Measurements from ENCODE around the gene MC2R. TPM values are rescaled to one million over a fixed set of nuclear protein-coding genes. Genes with fewer than 3 reads are reported as not detected.

The MC2R gene
- total RNA-seq, 1 experiment from 2014 or later = not detected

- Histone ChIP-seq H3K4me3 (replicated peaks in 1 of 2; ENCODE audit: low read depth in 1 of 2, low read length in 2 of 2) (no peak overlapping the region), H4K20me1 (ENCODE audit: insufficient read depth) (no peaks in the 10 kb centered on the region), H3K9ac (ENCODE audit: low read length) (no peak overlapping the region), H3K4me1 (ENCODE audit: control insufficient read depth in 1 of 2, insufficient read depth in 2 of 2, low read length in 2 of 2) (no peaks in the 10 kb centered on the region), H3K4me2 (ENCODE audit: low read length) (no peak overlapping the region), H3K9me3 (ENCODE audit: control insufficient read depth in 1 of 2, insufficient read depth in 1 of 2, low read depth in 1 of 2, low read length in 2 of 2) (no peaks in the 10 kb centered on the region), H3K27me3 (ENCODE audit: insufficient read depth, low read length) (no peaks in the 10 kb centered on the region), H3K36me3 (ENCODE audit: control insufficient read depth in 1 of 2, insufficient read depth in 2 of 2, low read length in 2 of 2) (no peaks in the 10 kb centered on the region), H3K79me2 (ENCODE audit: insufficient read depth, low read length) (no peaks in the 10 kb centered on the region), H3K9me2 (ENCODE audit: insufficient read depth) (no peaks in the 10 kb centered on the region), H3K27ac (ENCODE audit: low read depth, low read length) (no peak overlapping the region), H2AFZ (ENCODE audit: low read depth, low read length, poor library complexity, severe bottlenecking) (no peak overlapping the region)
- DNase-seq (ENCODE audit: low read depth, low spot score) (no peak), ATAC-seq (no peak)
- POLR2A ChIA-PET = no interaction called here
- CTCF ChIA-PET = no interaction called here
- TF ChIP-seq FOSL1 (IDR thresholded peaks at IDR 0.05; ENCODE audit: low read depth) = no peak
- no peak for TF ChIP-seq CTCF (IDR thresholded peaks at IDR 0.05 in 2 of 3, conservative IDR thresholded peaks at IDR 0.05 in 1 of 3; ENCODE audit: borderline replicate concordance in 1 of 3, insufficient read depth in 1 of 3, low read depth in 2 of 3, low read length in 2 of 3)
- no peak for TF ChIP-seq YY1 (IDR thresholded peaks at IDR 0.05; ENCODE audit: extremely low read depth, insufficient replicate concordance, low read depth, low read length)
- no peak for TF ChIP-seq SP1 (IDR thresholded peaks at IDR 0.05; ENCODE audit: low read depth)
- no peak for TF ChIP-seq POLR2A (IDR thresholded peaks at IDR 0.05; ENCODE audit: borderline replicate concordance, extremely low read depth, insufficient read depth, insufficient read length)
- TF ChIP-seq SIN3A (IDR thresholded peaks at IDR 0.05; ENCODE audit: low read depth) = no peak
- BruUV-seq (replicated peaks) = no TSS peak
- intact Hi-C loops (cut with micrococcal nuclease) = no loop called here
- RAD21 ChIA-PET (ENCODE audit: low non-redundant PET in 1 of 2, low total read pairs in 2 of 2, uncharacterized antibody in 2 of 2, unreplicated experiment in 2 of 2) = no interaction called here
Observed at GRCh38 chr18:13836559-13836958, 78.8 kb downstream of the MC2R start.

- DNase-seq (ENCODE audit: low read depth, low spot score) (no peak), ATAC-seq (no peak)
- no peak for TF ChIP-seq POLR2AphosphoS5 (IDR thresholded peaks at IDR 0.05; ENCODE audit: low read depth, low read length)
- no peak for TF ChIP-seq SP1 (IDR thresholded peaks at IDR 0.05; ENCODE audit: low read depth)
- no peak for TF ChIP-seq FOSL1 (IDR thresholded peaks at IDR 0.05; ENCODE audit: low read depth)
- no peak for TF ChIP-seq POLR2A (IDR thresholded peaks at IDR 0.05; ENCODE audit: borderline replicate concordance, extremely low read depth, insufficient read depth, insufficient read length)
- TF ChIP-seq CEBPB (IDR thresholded peaks at IDR 0.05; ENCODE audit: low read depth) = no peak
- no peak for TF ChIP-seq JUND (IDR thresholded peaks at IDR 0.05)
- TF ChIP-seq EZH2phosphoT487 (IDR thresholded peaks at IDR 0.05; ENCODE audit: borderline replicate concordance) = no peak
- no peak for TF ChIP-seq YY1 (IDR thresholded peaks at IDR 0.05; ENCODE audit: extremely low read depth, insufficient replicate concordance, low read depth, low read length)
- intact Hi-C loops (cut with micrococcal nuclease) = no loop called here
- Histone ChIP-seq H3K79me2 (ENCODE audit: insufficient read depth, low read length) (no peaks in the 10 kb centered on the region), H3K9me2 (ENCODE audit: insufficient read depth) (no peaks in the 10 kb centered on the region), H3K4me1 (ENCODE audit: control insufficient read depth in 1 of 2, insufficient read depth in 2 of 2, low read length in 2 of 2) (no peaks in the 10 kb centered on the region), H3K4me2 (ENCODE audit: low read length) (no peak overlapping the region), H3K9ac (ENCODE audit: low read length) (no peak overlapping the region), H4K20me1 (ENCODE audit: insufficient read depth) (no peaks in the 10 kb centered on the region), H3K9me3 (ENCODE audit: control insufficient read depth in 1 of 2, insufficient read depth in 1 of 2, low read depth in 1 of 2, low read length in 2 of 2) (no peaks in the 10 kb centered on the region), H3K4me3 (replicated peaks in 1 of 2; ENCODE audit: low read depth in 1 of 2, low read length in 2 of 2) (no peak overlapping the region), H2AFZ (ENCODE audit: low read depth, low read length, poor library complexity, severe bottlenecking) (no peak overlapping the region), H3K36me3 (ENCODE audit: control insufficient read depth in 1 of 2, insufficient read depth in 2 of 2, low read length in 2 of 2) (no peaks in the 10 kb centered on the region), H3K27ac (ENCODE audit: low read depth, low read length) (no peak overlapping the region), H3K27me3 (ENCODE audit: insufficient read depth, low read length) (no peaks in the 10 kb centered on the region)
- ChIA-PET RAD21 (ENCODE audit: low non-redundant PET in 1 of 2, low total read pairs in 2 of 2, uncharacterized antibody in 2 of 2, unreplicated experiment in 2 of 2) (no interaction called here), CTCF (interaction anchor here (0.7 to 1.1 kb wide), 2 partner anchors 11 to 252 kb away, joined by 3 to 4 read pairs; partner anchors contain the start of gene MC5R), POLR2A (no interaction called here)
- BruUV-seq (replicated peaks) = no TSS peak
Observed at GRCh38 chr18:13835202-13835601, 80.1 kb downstream of the MC2R start.
